ENCODE measurements around the gene TGFBR3.
"Not testable (repeated sequence)": the region's sequence is repeated elsewhere in the genome, so short reads cannot be mapped to it uniquely, and the experiment has no call there.

Gene TGFBR3

DNA sequence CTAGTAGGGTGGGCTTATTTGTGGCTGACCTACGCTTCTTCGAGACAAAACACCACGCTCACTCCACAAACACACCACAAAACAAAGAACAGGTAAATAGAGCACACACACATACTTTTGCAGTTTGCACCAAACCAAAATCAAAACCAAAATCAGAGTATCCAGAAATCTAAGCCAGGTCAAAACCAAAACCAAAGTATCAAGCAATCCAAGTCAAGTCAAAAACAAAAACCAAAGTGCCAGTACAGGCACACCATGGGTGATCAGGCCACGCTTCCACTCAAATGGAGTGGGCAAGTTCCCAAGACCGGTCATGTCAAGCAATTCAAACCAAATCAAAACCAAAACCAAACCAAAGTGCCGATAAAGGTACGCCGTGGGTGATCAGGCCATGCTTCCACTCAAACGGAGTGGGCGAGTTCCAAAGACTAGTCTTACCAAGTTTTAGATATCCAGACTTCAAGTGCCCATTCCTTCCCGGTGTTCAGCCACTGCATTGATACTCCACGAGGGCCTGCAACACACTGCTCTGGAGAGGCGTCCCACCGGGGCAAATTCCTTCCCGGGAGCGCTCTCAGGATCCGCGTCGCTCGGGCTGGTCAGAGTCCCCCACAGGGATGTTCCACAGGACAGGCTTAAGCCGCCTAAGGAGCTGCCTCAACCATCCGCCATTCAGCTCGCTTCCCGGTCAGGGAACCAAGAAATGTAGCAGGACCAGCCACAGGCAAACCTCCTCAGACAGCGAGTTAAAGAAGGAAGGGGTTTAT, 216.2 kb downstream of the TGFBR3 start:
- DNase-seq = no peak

DNA sequence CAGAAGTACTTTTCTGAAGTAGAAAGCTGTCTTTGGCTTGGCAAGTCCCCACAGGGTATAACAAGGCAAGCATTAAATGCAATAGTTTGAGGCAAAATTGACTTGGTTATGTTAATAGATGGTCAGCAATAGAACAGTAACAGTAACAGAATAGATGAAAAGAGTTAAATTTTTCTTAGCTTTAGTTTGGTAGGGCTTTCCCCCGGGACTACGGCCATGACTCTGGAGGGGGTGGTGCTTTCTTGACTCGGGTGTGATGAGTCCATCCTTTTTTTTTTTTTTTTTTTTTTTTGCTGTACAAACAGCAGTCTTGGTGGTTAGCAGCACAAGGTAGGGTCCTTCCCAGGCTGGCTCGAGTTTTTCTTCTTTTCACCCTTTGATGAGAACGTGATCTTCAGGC, 219.3 kb downstream of the TGFBR3 start:
- not testable (repeated sequence) for DNase-seq

DNA sequence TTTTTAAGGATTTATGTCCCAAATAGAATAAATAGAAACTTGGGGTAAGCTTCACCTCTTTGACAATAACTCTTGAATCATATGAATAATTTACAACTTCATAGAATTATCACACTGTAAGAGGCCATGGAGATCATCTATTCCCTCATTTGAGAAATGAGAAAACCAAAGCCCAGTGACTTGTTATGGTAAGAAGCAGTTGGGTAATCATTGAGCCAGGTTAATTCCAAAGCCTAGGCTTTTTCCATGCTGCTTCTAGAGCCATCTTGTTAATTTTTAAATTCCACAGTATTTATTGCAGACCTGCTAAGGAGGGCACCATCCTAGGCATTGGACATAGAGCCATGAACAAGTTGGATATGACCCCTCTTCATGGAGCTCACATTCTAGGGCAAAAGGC, 224.8 kb downstream of the TGFBR3 start:
- DNase-seq = no peak

DNA sequence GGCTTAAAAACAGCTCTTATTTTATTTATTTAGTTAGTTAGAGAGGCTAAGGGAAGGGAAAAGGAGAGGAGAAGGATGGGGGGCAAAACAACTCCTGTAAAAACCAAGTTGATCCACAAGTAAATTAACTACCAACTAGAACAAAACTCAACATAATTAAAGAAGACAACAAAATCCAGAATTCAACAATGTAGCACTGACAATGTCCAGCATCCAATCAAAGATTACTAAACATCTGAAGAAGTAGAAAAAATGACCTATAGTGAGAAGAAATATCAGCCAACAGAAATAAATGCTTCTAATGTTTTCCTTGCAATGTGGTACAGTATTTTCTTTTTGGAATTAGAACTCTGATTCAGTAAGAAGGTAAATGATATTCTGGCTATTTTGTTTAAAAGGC, 225.2 kb downstream of the TGFBR3 start:
- no peak for DNase-seq

DNA sequence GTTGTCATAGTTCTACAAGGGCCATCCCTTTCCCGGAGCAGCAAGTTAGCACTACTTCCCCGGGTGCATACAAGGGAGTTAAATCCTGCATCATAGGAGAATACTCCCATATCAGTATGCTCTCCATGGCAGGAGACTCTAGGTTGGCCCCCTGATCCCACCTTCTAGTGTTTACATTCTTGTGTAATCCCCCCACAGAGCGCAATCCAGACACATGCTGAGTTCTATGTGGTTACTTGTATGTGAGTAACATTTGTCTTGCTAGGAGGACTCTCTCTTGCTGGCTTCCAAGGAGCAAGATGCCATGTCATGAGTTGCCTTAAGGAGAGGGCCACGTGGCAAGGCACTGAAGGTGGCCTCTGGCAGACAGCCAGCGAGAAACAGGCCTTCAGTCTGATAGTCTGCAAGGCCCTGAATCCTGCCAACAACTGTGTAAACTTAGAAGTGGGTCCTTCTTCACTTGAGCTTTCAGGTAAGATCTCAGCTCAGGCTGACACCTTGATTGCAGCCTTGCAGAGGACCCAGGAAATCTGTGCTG, 230.0 kb downstream of the TGFBR3 start:
- DNase-seq = no peak

DNA sequence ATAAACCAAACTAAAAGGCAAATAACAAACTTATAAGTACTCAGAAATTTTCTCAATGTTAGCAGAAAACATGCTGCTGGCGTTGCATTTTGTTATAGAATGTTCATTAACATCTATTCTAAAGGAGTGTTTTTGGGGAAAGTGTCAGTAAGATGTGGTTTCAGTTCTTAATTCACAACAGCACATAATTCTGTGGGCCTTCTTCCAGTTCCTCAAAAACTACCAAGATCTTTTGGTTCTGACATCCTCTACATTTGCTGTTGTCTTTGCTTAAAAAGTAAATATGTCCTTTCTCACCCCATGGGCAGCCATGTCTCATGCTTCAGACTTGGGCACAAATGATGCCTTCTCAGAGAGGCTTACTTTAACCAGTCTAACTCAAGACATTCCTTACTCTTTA, 232.8 kb downstream of the TGFBR3 start:
- DNase-seq = no peak

DNA sequence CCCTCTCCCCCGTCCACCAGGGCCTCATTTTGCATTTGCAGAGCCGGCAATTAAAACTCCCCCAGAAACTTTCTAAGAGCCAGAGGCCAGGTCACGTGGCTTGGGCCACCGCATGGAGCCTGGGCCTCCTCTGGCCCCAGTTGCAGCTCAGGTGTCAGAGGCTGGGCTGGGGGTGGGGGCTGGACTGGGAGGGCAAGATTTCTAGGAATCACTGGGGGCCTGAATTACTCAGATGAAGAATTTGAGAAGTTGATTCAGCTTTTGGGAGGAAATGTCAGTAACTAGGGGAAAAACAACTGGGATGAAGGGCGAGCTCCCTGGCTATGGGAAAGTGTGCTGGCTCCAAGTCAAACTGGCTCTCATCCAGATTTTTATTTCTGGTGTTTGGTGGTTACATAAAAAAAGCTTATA, 234.3 kb downstream of the TGFBR3 start:
- DNase-seq = no peak

DNA sequence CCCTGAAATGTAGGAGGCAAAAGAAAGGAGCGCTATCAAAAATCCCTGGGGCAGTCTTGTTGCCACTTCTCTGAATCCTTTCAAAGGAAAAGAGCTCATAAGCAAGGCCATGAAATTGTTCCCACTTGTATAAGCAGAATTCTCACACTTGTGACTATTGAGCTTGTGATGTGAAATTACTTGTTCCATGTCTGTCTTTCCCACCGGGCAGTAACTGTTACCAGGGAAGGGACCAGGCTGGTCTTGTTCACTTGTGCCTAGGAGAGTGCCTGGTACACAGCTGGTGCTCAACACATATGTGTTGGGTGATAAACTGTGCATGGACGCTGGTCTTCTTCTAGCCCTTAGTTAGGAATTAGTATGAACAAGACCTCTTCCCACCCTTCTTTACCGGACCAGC, 234.7 kb downstream of the TGFBR3 start:
- DNase-seq = no peak

DNA sequence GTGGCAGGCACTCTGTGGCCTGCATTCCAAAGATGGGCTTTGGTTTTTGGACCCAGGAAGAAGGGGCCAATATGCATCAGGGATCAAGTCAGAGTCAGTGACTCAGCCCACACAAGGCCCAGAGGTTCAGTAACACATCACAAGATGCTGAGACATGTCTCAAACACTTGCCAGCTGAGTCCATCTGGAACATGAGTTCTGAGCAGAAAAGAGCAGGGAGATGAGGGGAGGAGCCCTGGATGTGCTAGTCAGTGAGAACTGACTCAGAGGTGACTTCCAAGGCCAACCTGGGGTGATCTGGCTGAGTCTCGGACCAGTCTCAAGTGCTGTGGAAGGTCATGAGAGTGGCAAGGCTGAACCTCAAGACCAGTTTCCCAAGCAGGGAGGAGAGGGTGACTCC, 235.2 kb downstream of the TGFBR3 start:
- DNase-seq = no peak

DNA sequence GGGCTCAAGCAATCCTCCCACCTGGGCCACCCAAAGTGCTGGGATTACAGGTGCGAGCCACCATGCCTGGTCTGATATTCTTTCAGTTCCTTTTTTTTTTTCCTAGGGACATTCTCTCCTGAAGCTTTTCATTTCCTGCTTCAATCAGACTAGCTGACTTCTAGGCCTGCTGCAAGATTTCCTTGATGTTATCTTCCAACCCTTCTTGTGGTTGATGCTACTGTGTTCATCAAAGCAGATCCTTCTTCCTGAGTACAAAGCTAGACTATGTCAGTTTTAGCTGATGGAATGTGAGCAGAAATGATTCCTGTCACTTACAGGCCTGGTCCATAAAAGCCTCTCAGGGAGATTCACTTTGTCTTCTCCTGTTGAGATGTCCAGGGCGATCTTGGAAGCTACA, 238.9 kb downstream of the TGFBR3 start:
- DNase-seq = no peak

DNA sequence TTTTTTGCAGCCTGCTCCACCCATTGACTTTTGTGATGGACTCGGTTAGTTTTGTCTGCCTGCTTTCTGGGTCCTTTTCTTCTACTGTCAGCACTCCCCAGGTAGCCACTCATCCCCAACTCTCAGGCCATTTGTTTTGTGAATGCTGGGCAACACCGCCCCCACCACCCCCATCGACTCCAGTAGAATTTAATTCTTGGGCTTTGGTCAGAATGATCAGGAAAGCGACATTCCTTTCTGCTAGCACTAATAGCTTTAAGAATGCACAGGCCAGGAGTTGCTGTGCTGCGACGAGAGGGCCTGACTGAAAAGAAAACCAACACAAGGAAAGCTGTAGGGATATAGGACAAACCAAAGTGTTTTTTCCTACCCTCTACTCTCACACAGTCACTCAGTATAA, 240.9 kb downstream of the TGFBR3 start:
- no peak for DNase-seq

DNA sequence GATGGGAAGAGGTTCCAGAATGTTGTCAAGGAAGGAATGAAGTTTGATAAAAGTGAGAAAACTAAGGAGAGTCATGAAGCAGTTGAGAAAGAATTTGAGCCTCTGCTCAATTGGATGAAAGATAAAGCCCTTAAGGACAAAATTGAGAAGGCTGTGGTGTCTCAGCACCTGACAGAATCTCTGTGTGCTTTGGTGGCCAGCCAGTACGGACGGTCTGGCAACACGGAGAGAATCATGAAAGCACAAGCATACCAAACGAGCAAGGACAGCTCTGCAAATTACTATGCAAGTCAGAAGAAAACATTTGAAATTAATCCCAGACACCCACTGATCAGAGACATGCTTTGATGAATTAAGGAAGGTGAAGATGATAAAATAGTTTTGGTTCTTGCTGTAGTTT, 242.5 kb downstream of the TGFBR3 start:
- no peak for DNase-seq

DNA sequence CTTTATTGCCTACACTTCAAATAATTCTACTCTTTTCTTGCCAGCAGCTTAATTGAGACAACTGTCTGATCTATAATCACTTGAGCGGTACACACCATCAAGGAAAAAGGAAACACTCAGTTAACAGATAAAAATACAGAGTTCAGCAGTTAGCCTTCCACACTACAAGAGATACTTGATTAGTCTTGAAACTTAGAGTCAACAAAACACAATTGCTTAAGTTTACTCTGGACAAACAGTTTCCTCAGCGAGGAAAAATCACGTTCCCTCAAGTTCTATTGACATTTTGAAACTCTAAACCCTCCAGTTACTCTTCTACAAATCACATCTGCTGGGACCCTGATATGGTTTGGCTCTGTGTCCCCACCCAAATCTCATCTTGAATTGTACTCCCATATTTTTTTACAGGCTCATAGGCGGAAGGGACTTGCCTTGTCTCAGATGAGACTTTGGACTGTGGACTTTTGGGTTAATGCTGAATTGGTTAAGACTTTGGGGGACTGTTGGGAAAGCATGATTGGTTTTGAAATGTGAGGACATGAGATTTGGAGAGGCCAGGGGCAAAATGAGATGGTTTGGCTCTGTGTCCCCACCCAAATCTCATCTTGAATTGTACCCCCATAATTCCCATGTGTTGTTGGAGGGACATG, 244.9 kb downstream of the TGFBR3 start:
- no peak for DNase-seq

DNA sequence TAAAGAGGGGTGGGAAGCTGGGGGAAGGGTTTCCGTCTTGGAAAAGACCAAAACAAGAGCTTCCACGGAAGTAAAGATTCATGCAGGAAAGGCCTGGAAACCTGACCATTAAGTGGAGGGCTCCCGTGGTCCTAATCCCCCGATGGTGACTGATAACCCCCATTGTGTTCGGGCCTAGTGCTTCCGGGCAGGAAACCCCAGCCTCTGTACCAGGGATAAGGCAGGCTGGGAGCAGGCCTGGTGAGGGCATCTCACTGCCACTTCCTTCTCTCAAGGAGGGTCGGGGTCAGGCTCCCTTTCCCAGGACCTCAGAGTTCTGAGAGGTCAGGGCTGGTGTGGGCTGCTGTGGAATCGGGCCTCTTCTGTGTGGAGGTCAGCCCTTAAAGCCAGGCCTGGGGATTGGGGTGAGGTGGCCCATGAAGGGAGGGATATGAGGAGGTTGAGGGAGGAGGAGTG, 248.4 kb downstream of the TGFBR3 start:
- no peak for DNase-seq

DNA sequence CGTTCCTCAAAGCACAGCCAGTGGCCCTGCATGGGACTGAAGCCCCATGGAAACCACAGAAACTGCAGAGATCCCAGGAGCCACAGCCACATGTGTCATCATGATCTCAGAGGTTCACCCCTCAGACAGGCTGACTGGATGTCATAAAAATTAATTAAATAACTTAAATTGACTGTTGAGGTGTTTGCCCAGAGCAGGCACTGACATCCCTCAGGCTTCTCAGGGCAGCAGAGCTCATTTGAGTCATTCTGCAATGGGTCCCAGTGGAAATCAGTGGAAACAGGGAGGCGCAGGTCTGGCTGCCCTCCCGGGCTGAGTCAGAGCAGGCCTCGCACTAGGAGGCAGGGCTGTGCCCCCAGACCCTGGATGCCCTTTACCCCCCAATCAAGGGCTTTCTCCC, 250.2 kb downstream of the TGFBR3 start:
- no peak for DNase-seq

DNA sequence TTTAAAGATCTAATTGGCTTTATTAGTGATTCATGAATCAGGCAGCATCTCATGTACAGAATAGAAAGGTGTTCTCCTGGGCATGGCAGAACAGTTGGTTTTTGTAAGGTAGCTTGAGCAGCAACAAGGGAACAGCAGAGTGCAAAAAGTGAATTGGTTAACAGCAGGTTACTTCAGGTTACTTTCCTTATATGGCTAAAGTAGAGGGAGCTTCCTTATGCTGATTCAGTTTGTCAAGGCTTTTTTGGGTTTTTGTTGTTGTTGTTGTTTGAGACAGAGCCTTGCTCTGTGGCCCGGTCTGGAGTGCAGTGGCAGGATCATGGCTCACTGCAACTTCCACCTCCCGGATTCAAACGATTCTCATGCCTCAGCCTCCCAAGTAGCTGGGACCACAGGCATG, 252.5 kb downstream of the TGFBR3 start:
- DNase-seq = no peak

DNA sequence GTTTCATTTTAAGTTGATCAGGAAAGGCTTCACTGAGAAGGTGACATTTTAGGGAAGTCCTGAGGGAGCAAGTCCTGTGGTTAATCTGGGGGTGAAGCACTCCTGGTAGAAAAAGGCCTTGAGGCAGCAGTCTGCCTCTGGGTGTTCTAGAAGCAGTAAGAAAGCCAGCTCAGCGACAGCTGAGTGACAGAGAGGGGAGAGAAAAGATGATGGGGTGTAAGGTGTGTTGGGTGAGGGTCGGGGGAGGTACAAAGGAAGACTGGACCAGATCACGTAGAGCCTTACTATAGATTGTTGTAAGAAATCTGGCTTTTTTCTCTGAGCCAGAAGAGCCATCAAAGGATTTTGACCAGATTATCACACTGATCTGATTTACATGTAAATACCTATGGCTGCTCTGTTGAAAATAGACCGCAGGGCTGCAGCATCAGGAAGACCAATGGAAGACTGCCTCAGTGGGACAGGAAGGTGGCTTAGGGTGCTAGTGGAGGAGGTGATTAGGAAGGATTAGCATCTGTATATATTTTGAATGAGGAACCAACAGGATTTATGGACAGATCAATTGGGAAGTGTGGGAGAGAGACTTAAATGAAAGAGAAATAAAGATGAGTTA, 254.1 kb downstream of the TGFBR3 start:
- DNase-seq = no peak

DNA sequence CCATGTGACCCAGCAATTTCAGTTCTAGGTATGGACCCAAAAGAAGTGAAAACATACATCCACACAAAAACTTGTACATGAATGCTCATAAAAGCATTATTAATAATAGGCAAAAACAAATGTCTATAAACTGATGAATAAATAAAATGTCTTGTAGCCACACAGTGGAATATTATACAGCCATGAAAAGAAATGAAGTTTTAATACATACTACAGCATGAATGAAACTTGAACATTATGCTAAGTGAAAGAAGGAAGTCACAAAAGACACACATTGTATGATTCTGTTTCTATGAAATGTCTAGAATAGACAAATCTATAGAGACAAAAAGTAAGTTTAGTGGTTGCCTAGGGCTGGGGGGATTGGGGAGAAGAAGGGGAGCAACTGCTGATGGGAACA, 255.1 kb downstream of the TGFBR3 start:
- no peak for DNase-seq

All from activated CD4-positive, alpha-beta T cell treated with anti-CD3 and anti-CD28 coated beads, Interleukin-2, amount 50 U/mL, for 1 hour (primary cell).